C4-2B (cell line): Measurements from ENCODE around the gene LRRC8C.

Experiments used
- ZFX ChIP-seq: fragments of 450-650 bp; IDR thresholded peaks from 2 replicates; pipeline ENCODE4 v1.6.1; 2017
- TF ChIP-seq, protein P1 (sequence below): fragments of 450-650 bp; conservative IDR thresholded peaks from 2 replicates; pipeline ENCODE4 v1.5.1; 2017; ENCODE audit warnings: mild to moderate bottlenecking

DNA sequence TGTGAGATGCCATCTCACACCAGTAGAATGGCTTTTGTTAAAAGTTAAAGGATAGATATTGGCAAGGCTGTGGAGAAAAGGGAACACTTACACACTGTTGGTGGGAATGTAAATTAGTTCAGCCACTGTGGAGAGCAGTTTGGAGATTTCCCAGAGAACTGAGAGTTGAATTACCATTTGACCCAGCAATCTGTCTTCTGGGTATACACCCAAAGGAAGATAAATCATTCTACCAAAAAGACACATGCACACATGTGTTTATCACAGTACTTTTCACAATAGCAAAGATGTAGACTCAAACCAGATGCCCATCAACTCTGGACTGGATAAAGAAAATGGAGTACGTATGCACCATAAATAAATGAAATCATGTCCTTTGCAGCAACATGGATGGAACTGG is 99.3 kb downstream of the LRRC8C start:
- TF ChIP-seq, protein P1, sequence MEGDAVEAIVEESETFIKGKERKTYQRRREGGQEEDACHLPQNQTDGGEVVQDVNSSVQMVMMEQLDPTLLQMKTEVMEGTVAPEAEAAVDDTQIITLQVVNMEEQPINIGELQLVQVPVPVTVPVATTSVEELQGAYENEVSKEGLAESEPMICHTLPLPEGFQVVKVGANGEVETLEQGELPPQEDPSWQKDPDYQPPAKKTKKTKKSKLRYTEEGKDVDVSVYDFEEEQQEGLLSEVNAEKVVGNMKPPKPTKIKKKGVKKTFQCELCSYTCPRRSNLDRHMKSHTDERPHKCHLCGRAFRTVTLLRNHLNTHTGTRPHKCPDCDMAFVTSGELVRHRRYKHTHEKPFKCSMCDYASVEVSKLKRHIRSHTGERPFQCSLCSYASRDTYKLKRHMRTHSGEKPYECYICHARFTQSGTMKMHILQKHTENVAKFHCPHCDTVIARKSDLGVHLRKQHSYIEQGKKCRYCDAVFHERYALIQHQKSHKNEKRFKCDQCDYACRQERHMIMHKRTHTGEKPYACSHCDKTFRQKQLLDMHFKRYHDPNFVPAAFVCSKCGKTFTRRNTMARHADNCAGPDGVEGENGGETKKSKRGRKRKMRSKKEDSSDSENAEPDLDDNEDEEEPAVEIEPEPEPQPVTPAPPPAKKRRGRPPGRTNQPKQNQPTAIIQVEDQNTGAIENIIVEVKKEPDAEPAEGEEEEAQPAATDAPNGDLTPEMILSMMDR: no peak
- no peak for TF ChIP-seq ZFX
